Measurements from ENCODE around the gene SETSIP.
"Not testable (repeated sequence)": the region's sequence is repeated elsewhere in the genome, so short reads cannot be mapped to it uniquely, and the experiment has no call there.

The SETSIP gene

GRCh38 chr1:92031281-92032110, 43.7 kb downstream of the SETSIP start:
- TF ChIP-seq ZNF274 (IDR thresholded peaks at IDR 0.05; ENCODE audit: low read depth, low read length), result no peak
- H3K4me3 ChIP-seq (ENCODE audit: low read length), result no peak overlapping the region

GRCh38 chr1:92030656-92031107, 44.5 kb downstream of the SETSIP start:
- no peak for TF ChIP-seq ZNF274 (IDR thresholded peaks at IDR 0.05; ENCODE audit: low read depth, low read length)
- H3K4me3 ChIP-seq (ENCODE audit: low read length), result no peak overlapping the region

- TF ChIP-seq ZNF274 (IDR thresholded peaks at IDR 0.05; ENCODE audit: low read depth, low read length), result no peak
- no peak overlapping the region for H3K4me3 ChIP-seq (ENCODE audit: low read length)
Observed at GRCh38 chr1:92029241-92029922, 45.8 kb downstream of the SETSIP start.

GRCh38 chr1:92026806-92027205, 48.4 kb downstream of the SETSIP start:
- TF ChIP-seq ZNF274 (IDR thresholded peaks at IDR 0.05; ENCODE audit: low read depth, low read length), result no peak
- H3K4me3 ChIP-seq (ENCODE audit: low read length), result no peak overlapping the region

GRCh38 chr1:92026042-92026441, 49.2 kb downstream of the SETSIP start:
- H3K4me3 ChIP-seq (ENCODE audit: low read length), result not testable (repeated sequence)

Measured in GM08714 (cell line).